NCI-H1105 treated with DMSO at 0.1 percent for 48 hours (cell line): ENCODE data around the gene ANP32B.
A peak's percentile ranks its signal among the peaks of the same experiment; 100 is the strongest.
"Not testable (repeated sequence)": the region's sequence is repeated elsewhere in the genome, so short reads cannot be mapped to it uniquely, and the experiment has no call there.

Experiments
- DNase-seq: peaks from one replicate; lab custom pipeline; 2025; lab: John Stamatoyannopoulos, UW

Gene ANP32B

GRCh38 chr9:97982683-97983588 is at the start of gene ANP32B:
TSS of gene ANP32B (plus strand) at chr9:97983341. CDS start at chr9:97983556, 215 bp downstream.
- DNase-seq, result peak; percentile 85

- peak; percentile 48 for DNase-seq
Measured at GRCh38 chr9:97934321-97935115, 48.6 kb upstream of the ANP32B start.

- DNase-seq, result no peak
Measured at GRCh38 chr9:97935276-97935675, 47.9 kb upstream of the ANP32B start.

- no peak for DNase-seq
Measured at GRCh38 chr9:97936998-97937397, 46.1 kb upstream of the ANP32B start.

- DNase-seq, result no peak
Measured at GRCh38 chr9:97938081-97938644, 45.0 kb upstream of the ANP32B start, which contains the start of gene HEMGN. TSS of gene HEMGN (minus strand) at chr9:97938172. CDS start at chr9:97938136, 36 bp downstream.

- DNase-seq, result no peak
Measured at GRCh38 chr9:97940233-97940632, 42.9 kb upstream of the ANP32B start.

GRCh38 chr9:97940741-97941140 is 42.4 kb upstream of the ANP32B start:
- DNase-seq, result no peak

- DNase-seq, result no peak
Measured at GRCh38 chr9:97941323-97941722, 41.8 kb upstream of the ANP32B start.

- no peak for DNase-seq
Measured at GRCh38 chr9:97943308-97943855, 39.8 kb upstream of the ANP32B start.

- DNase-seq, result no peak
Measured at GRCh38 chr9:97944612-97945011, 38.5 kb upstream of the ANP32B start.

GRCh38 chr9:97945470-97945869 is 37.7 kb upstream of the ANP32B start:
- not testable (repeated sequence) for DNase-seq

- DNase-seq, result not testable (repeated sequence)
Measured at GRCh38 chr9:97947094-97947493, 36.0 kb upstream of the ANP32B start.

- not testable (repeated sequence) for DNase-seq
Measured at GRCh38 chr9:97950873-97951272, 32.3 kb upstream of the ANP32B start.

GRCh38 chr9:97954550-97954989 is 28.6 kb upstream of the ANP32B start:
- DNase-seq, result peak; percentile 64

GRCh38 chr9:97956331-97956730 is 26.8 kb upstream of the ANP32B start:
- no peak for DNase-seq

- no peak for DNase-seq
Measured at GRCh38 chr9:97958812-97959511, 24.2 kb upstream of the ANP32B start.

- DNase-seq, result no peak
Measured at GRCh38 chr9:97959585-97959984, 23.6 kb upstream of the ANP32B start.

GRCh38 chr9:97960678-97961328 is 22.3 kb upstream of the ANP32B start:
- DNase-seq, result not testable (repeated sequence)

GRCh38 chr9:97961361-97961760 is 21.8 kb upstream of the ANP32B start:
- DNase-seq, result no peak

GRCh38 chr9:97962136-97962535 is 21.0 kb upstream of the ANP32B start:
- no peak for DNase-seq

GRCh38 chr9:97962575-97962974 is 20.6 kb upstream of the ANP32B start:
- DNase-seq, result no peak
